HG03457 (cell line): ENCODE results near the gene TRIM66.
"Not testable (repeated sequence)": the region's sequence is repeated elsewhere in the genome, so short reads cannot be mapped to it uniquely, and the experiment has no call there.

Experiments used
- ATAC-seq: cut with Tn5 transposase; IDR thresholded peaks from one replicate; pipeline ENCODE4 v1.9.1; 2021; ENCODE audit warnings: moderate number of reproducible peaks; ENCODE audit not compliant: unreplicated experiment

Gene TRIM66

GRCh38 chr11:8692417-8692816 is 10.0 kb upstream of the TRIM66 start:
- ATAC-seq: no peak

DNA sequence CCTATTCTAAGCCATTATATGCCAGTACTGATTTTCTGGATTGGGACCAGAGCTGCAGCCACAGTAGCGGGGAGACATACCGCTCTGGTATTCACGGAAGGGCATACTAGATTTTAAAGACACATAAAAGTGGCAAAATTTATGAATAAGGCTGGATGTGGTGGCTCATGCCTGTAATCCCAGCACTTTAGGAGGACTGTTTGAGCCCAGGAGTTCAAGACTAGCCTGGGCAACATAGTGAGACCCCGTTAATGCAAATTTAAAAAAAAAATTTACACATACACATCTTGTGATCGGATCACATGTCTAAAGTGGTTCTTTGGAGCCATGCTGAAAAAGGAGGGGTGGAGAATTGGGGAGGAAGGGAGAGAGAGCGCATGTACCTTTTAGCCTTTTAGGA is 9.1 kb upstream of the TRIM66 start:
- ATAC-seq: no peak

DNA sequence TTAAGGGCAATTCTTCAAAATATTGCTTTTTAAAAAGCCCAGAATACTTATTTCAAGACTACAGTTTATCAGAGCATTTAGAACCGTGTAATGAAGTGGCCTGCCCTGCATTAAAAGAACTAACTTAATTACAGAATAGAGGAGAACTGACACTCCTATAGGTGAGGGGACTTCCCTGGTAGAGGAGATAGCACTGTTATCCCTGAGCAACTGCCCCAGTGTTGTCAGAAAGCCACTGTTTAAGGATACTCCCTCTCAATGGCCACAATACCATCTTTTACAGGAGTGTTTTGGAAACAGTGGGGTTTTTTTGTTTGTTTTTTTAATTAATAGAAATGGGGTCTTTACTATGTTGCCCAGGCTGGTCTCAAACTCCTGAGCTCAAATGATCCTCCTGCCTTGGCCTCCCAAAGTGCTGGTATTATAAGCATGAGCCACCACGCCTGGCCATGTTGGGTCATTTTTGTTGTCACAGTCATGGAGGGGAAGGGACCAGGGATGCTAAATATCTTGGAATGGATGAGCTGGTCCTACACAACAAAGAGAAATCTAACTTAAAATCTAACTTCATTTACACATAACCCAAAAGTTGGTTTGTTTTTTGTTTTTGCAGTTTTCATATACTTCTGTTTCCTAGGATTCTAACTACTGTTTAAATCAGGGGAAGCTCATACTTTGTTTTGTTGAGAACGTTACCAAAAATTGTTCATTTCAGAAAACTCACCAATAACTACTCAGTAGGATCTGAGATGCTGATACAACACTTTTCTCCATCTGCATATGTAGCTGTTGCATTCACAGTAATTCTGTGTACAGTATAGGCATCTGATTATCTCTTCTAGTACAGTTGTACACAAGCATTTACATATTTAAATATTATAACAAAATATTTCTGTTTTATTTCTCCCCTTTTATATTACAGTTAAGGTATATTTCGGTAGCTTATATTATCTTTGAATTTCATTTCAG is 8.2 kb upstream of the TRIM66 start:
- no peak for ATAC-seq

GRCh38 chr11:8689726-8690255 is 7.3 kb upstream of the TRIM66 start:
- ATAC-seq: no peak

GRCh38 chr11:8688414-8689362 is 6.2 kb upstream of the TRIM66 start:
- ATAC-seq: peak; percentile 91

- no peak for ATAC-seq
These were observed 3.9 kb upstream of the TRIM66 start for GRCh38 chr11:8686325-8686724.

DNA sequence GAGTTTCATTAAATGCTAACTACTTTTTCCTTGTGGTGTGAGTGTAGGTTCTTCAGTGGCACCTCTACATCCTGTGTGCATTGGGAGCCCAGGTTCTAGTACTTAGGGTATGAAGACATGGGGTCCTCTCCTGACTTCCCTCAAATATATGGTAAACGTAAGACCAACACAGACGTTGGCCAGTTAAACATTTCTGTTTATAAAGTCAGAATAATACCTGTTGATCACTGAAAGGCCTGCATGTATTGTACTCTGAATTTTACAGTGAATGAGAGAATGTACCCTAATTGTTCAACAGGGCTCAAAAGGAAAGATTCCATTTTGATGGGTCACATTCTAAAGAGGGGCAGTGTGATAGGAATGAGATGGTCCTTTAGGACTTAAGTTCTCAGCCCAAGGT is 3.4 kb upstream of the TRIM66 start:
- ATAC-seq: no peak

GRCh38 chr11:8685306-8685705 is 2.8 kb upstream of the TRIM66 start:
- no peak for ATAC-seq

DNA sequence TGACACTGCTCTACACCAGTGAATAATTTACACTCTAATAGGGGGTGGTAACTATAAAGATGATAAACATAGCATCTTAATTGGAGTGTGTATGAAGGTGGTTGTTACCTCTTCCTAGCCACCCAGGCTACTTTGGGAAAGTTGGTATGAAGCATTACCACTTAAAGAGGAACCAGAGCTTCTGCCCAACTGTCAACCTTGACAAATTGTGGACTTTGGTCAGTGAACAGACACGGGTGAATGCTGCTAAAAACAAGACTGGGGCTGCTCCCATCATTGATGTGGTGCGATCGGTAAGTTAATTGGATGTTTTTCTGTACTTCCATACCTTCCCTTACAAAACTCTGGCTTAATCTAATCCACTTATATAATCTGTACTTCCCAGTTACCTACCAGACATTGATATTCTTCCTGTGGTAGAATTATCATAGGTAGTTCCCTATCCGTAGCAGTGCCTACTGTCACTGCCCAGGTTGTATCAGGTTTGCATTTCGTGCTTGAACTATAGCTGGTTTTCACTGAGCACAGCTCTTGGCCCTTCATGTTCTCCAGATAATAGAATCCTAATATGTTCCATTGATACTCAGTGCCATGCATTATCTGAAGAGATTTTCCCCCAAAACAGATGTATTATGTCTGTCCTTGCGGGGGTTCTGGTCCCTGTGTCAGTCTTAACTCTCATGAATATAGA is 2.3 kb upstream of the TRIM66 start:
- ATAC-seq: no peak

DNA sequence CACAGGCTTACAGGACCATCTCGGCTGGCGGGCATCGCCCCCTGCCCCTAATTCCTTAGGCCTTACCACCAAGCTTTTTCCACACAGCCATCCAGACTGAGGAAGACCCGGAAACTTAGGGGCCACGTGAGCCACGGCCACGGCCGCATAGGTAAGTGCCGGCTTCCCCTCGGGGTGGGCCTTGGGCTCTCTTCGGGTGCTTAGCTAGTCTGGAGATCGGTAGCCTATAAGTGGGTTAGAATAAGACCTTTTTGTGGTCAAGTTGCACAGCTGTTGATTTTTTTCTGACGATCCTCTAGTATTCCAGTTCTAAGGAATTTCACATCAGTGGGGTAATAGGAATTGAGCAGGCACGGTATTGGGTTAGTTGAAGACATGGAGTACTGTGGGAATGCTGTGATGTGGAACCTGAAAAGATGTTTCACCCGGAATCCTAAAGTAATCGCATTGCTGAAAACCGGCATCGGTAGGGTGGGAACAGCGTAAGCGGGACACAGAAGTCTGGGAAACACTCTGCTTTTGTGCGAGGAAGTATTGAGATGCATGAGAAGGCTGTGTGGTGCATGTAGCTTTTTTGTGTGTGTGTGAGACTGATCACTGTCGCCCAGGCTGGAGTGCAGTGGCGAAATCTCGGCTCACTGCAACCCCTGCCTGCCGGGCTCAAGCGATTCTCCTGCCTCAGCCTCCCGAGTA is 796 bp upstream of the TRIM66 start:
- no peak for ATAC-seq

- peak; percentile 16 for ATAC-seq
These were observed 595 bp downstream of the TRIM66 start for GRCh38 chr11:8681837-8682302.

GRCh38 chr11:8679006-8679405 is 3.5 kb downstream of the TRIM66 start:
- ATAC-seq: no peak

- no peak for ATAC-seq
These were observed 6.0 kb downstream of the TRIM66 start for GRCh38 chr11:8676458-8676857.

DNA sequence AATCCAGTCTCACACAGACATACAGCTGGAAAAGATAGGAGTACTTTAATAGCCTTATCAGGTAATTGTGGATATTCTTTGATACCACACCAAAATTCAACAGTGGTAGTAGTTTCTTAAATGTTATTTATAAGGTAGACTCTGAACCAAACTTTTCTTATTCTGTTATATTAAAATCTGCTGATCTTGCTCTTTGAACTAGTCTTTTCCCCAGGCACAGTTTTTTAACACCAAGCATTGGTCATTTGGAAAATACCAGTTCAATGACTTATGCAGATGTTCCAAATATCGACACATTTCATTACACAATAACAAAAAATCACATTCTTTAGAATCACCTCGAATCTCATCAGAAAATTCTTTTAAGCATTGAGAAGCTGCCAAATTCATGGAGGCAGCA is 7.6 kb downstream of the TRIM66 start:
- no peak for ATAC-seq

- no peak for ATAC-seq
These were observed 10.1 kb downstream of the TRIM66 start for GRCh38 chr11:8672346-8672745.

- no peak for ATAC-seq
These were observed 10.8 kb downstream of the TRIM66 start for GRCh38 chr11:8671651-8672062.

GRCh38 chr11:8671193-8671612 is 11.3 kb downstream of the TRIM66 start:
- ATAC-seq: no peak

DNA sequence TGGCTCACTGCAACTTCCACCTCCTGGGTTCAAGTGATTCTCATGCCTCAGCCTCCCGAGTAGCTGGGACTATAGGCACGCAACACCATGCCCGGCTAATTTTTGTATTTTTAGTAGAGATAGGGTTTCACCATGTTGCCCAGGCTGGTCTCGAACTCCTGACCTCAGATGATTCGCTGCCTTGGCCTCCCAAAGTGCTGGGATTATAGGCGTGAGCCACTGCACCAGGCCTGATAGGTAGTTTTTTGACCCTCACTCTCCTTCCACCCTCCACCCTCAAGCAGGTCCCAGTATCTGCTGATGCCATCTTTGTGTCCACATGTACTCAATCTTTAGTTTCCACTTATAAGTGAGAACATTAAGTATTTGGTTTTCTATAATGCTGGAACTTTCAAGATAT is 12.4 kb downstream of the TRIM66 start:
- not testable (repeated sequence) for ATAC-seq

- ATAC-seq: no peak
These were observed 17.2 kb downstream of the TRIM66 start for GRCh38 chr11:8665222-8665621.
